Fibroblast of lung (primary cell): ENCODE results near the gene MNT.

Experiments used
- EZH2 ChIP-seq: IDR thresholded peaks from 2 replicates; pipeline ENCODE4 v1.5.1; 2012; ENCODE audit warnings: low read length, control low read depth, mild to moderate bottlenecking; ENCODE audit errors: missing control alignments
- TF ChIP-seq, protein P1 (sequence below), 2 donors: IDR thresholded peaks in 1 of 2; conservative IDR thresholded peaks in 1 of 2; 1 replicate in 1 of 2; 2 replicates in 1 of 2; pipeline ENCODE4 v1.5.1; 2011 to 2012; ENCODE audit warnings: low read length in 2 of 2, control low read depth in 1 of 2, inconsistent platforms in 1 of 2, low read depth in 1 of 2, mild to moderate bottlenecking in 1 of 2

DNA sequence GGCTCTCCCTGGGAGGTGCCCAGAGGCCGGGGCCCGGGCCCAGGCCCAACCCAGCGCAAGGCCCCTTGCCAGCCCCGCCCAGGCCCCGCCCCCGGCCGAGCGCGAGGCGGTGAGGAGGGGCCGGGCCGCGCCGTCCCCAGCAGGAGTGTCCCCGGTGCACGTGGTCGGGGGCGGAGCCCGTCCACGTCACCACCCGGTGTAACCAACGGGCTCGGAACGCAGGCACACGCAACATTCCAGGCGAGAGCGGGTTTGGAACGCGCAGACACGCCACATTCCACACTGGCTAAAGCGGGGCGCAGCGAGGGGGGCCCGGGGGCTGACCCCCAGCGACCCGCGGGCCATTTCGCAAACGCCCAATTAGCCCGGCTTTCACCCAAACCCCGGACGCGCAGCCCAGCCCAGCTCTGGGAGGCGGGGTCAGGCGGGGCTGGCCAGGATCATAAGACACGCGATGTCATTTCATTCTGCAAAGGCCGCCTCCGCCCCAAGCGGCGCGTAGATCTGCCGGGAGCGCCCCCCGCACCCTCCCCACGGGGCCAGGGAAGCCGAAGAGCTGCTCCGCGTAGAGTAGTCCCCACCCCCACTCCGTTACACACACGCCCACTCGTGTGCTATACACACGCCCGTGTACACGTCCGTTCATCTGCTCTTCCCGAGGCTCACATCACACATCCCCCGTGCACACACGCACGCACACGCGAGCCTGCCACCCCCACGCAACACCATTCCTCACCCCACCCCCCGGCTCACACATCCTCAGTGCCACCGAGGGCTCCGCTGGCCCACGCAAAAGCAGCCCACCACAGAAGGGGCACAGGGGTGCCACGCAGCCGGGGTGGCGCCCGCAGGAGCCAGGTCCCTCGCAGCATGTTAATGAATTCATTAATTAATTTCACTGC is 1.0 kb downstream of the MNT start:
- TF ChIP-seq, protein P1, sequence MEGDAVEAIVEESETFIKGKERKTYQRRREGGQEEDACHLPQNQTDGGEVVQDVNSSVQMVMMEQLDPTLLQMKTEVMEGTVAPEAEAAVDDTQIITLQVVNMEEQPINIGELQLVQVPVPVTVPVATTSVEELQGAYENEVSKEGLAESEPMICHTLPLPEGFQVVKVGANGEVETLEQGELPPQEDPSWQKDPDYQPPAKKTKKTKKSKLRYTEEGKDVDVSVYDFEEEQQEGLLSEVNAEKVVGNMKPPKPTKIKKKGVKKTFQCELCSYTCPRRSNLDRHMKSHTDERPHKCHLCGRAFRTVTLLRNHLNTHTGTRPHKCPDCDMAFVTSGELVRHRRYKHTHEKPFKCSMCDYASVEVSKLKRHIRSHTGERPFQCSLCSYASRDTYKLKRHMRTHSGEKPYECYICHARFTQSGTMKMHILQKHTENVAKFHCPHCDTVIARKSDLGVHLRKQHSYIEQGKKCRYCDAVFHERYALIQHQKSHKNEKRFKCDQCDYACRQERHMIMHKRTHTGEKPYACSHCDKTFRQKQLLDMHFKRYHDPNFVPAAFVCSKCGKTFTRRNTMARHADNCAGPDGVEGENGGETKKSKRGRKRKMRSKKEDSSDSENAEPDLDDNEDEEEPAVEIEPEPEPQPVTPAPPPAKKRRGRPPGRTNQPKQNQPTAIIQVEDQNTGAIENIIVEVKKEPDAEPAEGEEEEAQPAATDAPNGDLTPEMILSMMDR (conservative IDR thresholded peaks at IDR 0.05 in 1 of 2, IDR thresholded peaks at IDR 0.05 in 1 of 2; ENCODE audit: low read depth in 1 of 2, low read length in 2 of 2) = no peak
- TF ChIP-seq EZH2 = no peak
